MM.1S (cell line): ENCODE data around the gene MAP4K3.

Source experiments
- DNase-seq: peaks from one replicate; pipeline ENCODE4 v3.0.0-alpha.2; 2015
- H2AFZ ChIP-seq: fragments of 300-600 bp; sonication (generic); 2 replicates; pipeline ENCODE4 v1.6.0; 2016; ENCODE audit warnings: antibody characterized with exemption, low read length
- H3F3A ChIP-seq: fragments of 300-600 bp; sonication (generic); 2 replicates; pipeline ENCODE4 v1.6.1; 2016; ENCODE audit warnings: mild to moderate bottlenecking, antibody characterized with exemption, low read length, moderate library complexity, mixed read lengths; ENCODE audit not compliant: insufficient read depth
- H3K27ac ChIP-seq: fragments of 300-600 bp; sonication (generic); 2 replicates; pipeline ENCODE4 v1.5.1; 2016; ENCODE audit warnings: mild to moderate bottlenecking, low read length
- H3K27me3 ChIP-seq: fragments of 300-600 bp; sonication (generic); replicated peaks from 2 replicates; pipeline ENCODE4 v1.6.0; 2016; ENCODE audit warnings: low read length; ENCODE audit not compliant: insufficient read depth
- H3K36me3 ChIP-seq: fragments of 300-600 bp; sonication (generic); replicated peaks from 2 replicates; pipeline ENCODE4 v1.6.1; 2016; ENCODE audit warnings: mild to moderate bottlenecking, low read length, mixed read lengths; ENCODE audit not compliant: insufficient read depth
- H3K4me1 ChIP-seq: fragments of 300-600 bp; sonication (generic); 2 replicates; pipeline ENCODE4 v1.6.1; 2016; ENCODE audit warnings: low read length, mixed read lengths
- H3K4me2 ChIP-seq: fragments of 300-600 bp; sonication (generic); 2 replicates; pipeline ENCODE4 v1.6.0; 2016; ENCODE audit warnings: low read depth, low read length
- H3K4me3 ChIP-seq: fragments of 300-600 bp; sonication (generic); 2 replicates; pipeline ENCODE4 v1.5.1; 2016; ENCODE audit warnings: low read length, mixed read lengths
- H3K79me2 ChIP-seq: fragments of 300-600 bp; sonication (generic); 2 replicates; pipeline ENCODE4 v1.6.1; 2016; ENCODE audit warnings: mixed run types, low read length, mixed read lengths
- H3K9ac ChIP-seq: fragments of 300-600 bp; sonication (generic); 2 replicates; pipeline ENCODE4 v1.6.1; 2016; ENCODE audit warnings: low read length, mixed read lengths
- H3K9me2 ChIP-seq: fragments of 300-600 bp; sonication (generic); replicated peaks from 2 replicates; pipeline ENCODE4 v1.6.1; 2016; ENCODE audit warnings: mild to moderate bottlenecking, low read length, mixed read lengths; ENCODE audit not compliant: insufficient read depth
- H3K9me3 ChIP-seq: fragments of 300-600 bp; sonication (generic); replicated peaks from 2 replicates; pipeline ENCODE4 v1.6.1; 2016; ENCODE audit warnings: mild to moderate bottlenecking, low read length, mixed read lengths; ENCODE audit not compliant: insufficient read depth
- H4K20me1 ChIP-seq: fragments of 300-600 bp; sonication (generic); 2 replicates; pipeline ENCODE4 v1.6.1; 2016; ENCODE audit warnings: mild to moderate bottlenecking, low read length, moderate library complexity, mixed read lengths; ENCODE audit not compliant: insufficient read depth
- CTCF ChIP-seq: fragments of 300-600 bp; sonication (generic); IDR thresholded peaks from 2 replicates; pipeline ENCODE4 v1.5.1; 2016; ENCODE audit warnings: antibody characterized with exemption, low read length, mixed read lengths
- EZH2 ChIP-seq: fragments of 300-600 bp; sonication (generic); optimal IDR thresholded peaks from 2 replicates; pipeline ENCODE3; 2017; ENCODE audit warnings: low read depth, mild to moderate bottlenecking, antibody characterized with exemption, low read length, mixed read lengths
- EZH2phosphoT487 ChIP-seq: fragments of 300-600 bp; sonication (generic); IDR thresholded peaks from 2 replicates; pipeline ENCODE4 v1.6.1; 2018; ENCODE audit warnings: antibody characterized with exemption, low read length

The MAP4K3 gene

GRCh38 chr2:39210846-39211245 lies 226.2 kb downstream of the MAP4K3 start:
- no peak overlapping the region for H3K9ac ChIP-seq
- DNase-seq: no peak
- no peak overlapping the region for H3K4me2 ChIP-seq
- H2AFZ ChIP-seq: no peak overlapping the region
- no peak overlapping the region for H3K4me3 ChIP-seq
- no peaks in the 10 kb centered on the region for H3K27me3 ChIP-seq
- no peaks in the 10 kb centered on the region for H3F3A ChIP-seq
- no peaks in the 10 kb centered on the region for H3K9me3 ChIP-seq
- no peaks in the 10 kb centered on the region for H3K9me2 ChIP-seq
- no peaks in the 10 kb centered on the region for H3K79me2 ChIP-seq
- TF ChIP-seq EZH2phosphoT487 (no peak), CTCF (no peak), EZH2 (no peak)
- no peaks in the 10 kb centered on the region for H3K4me1 ChIP-seq
- H4K20me1 ChIP-seq: no peaks in the 10 kb centered on the region
- no peaks in the 10 kb centered on the region for H3K36me3 ChIP-seq
- H3K27ac ChIP-seq: no peak overlapping the region

GRCh38 chr2:39203382-39203781 lies 233.7 kb downstream of the MAP4K3 start:
- Histone ChIP-seq H3K4me2 (no peak overlapping the region), H3F3A (no peaks in the 10 kb centered on the region), H3K4me3 (no peak overlapping the region), H3K4me1 (no peaks in the 10 kb centered on the region), H3K9me2 (no peaks in the 10 kb centered on the region), H3K27ac (no peak overlapping the region), H3K27me3 (no peaks in the 10 kb centered on the region), H3K9me3 (no peaks in the 10 kb centered on the region), H2AFZ (no peak overlapping the region), H3K36me3 (no peaks in the 10 kb centered on the region), H3K9ac (no peak overlapping the region), H4K20me1 (no peaks in the 10 kb centered on the region), H3K79me2 (no peaks in the 10 kb centered on the region)
- no peak for DNase-seq
- TF ChIP-seq CTCF (no peak), EZH2 (no peak), EZH2phosphoT487 (no peak)

GRCh38 chr2:39202639-39203369 lies 234.3 kb downstream of the MAP4K3 start:
- Histone ChIP-seq H3K27me3 (no peaks in the 10 kb centered on the region), H3K9me3 (no peaks in the 10 kb centered on the region), H2AFZ (no peak overlapping the region), H4K20me1 (no peaks in the 10 kb centered on the region), H3F3A (no peaks in the 10 kb centered on the region), H3K27ac (no peak overlapping the region), H3K79me2 (no peaks in the 10 kb centered on the region), H3K36me3 (no peaks in the 10 kb centered on the region), H3K9ac (no peak overlapping the region), H3K4me1 (no peaks in the 10 kb centered on the region), H3K4me3 (no peak overlapping the region), H3K4me2 (no peak overlapping the region), H3K9me2 (no peaks in the 10 kb centered on the region)
- TF ChIP-seq EZH2 (no peak), CTCF (no peak), EZH2phosphoT487 (no peak)
- DNase-seq: no peak
